ENCODE results near the gene WDR88. TPM values are rescaled to one million over a fixed set of nuclear protein-coding genes. Genes with fewer than 3 reads are reported as not detected.

The WDR88 gene
- total RNA-seq, 2 donors from 2014 or later = 0.58 TPM; not detected in 1

DNA sequence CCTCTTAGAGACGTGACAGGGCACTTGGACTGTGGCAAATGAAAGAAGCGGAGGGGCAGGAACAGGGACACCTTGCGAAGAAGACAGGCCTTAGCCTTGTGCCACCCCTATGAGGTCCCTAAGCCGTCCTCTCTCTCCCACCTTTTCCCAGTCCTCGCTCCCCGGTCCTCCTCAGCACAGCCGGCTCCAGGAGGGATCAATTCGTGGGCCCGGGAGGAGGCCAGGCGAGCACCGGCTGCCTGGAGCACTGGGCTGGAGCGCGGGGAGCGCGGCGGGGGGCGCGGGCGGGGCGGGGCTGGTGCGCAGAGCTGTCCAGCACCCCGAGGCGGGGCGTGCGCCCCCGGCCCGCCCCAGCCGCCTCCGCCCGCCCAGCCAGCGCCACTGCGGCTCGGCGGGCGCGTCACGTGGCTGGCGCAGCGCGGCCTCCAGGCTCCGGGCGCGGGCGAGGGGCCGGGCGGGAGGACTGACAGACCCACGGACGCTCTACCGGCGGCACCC, 62.0 kb downstream of the WDR88 start, which contains the start of gene LRP3:
TSS of gene LRP3 (plus strand) at position 466 of the 498 bp plus-strand sequence. CDS start 456 bp downstream, outside the sequence.
- Mint-ChIP-seq H3K36me3 (ENCODE audit: low read depth) (peaks cover 4% of the 10 kb centered on the region), H3K4me3 (peak within 1 kb of the TSS; percentile 35), H3K4me1 (no peaks in the 10 kb centered on the region), H3K27me3 (peaks cover 26% of the 10 kb centered on the region), H3K27ac (no peak within 1 kb of the TSS), H3K9me3 (no peaks in the 10 kb centered on the region)
- no peak for ATAC-seq (replicated peaks)

DNA sequence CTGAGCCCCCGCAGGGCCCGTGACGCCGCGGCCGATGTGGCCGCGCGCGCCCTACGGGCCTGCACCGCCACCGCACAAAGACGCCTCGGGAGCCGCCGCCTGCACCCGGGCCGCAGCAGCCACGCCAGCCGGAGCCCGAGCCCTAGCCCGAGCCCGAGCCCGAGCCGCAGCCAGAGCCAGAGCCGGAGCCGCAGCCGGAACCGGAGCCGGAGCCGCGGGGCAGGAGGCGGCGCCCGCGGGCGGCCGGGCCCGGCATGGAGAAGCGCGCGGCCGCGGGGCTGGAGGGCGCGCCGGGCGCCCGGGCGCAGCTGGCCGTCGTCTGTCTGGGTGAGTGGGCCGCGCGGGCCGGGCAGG, 62.6 kb downstream of the WDR88 start:
- H3K27ac Mint-ChIP-seq = no peak overlapping the region
- H3K36me3 Mint-ChIP-seq (ENCODE audit: low read depth) = peaks cover 4% of the 10 kb centered on the region
- H3K27me3 Mint-ChIP-seq = peaks cover 26% of the 10 kb centered on the region
- H3K9me3 Mint-ChIP-seq = no peaks in the 10 kb centered on the region
- no peaks in the 10 kb centered on the region for H3K4me1 Mint-ChIP-seq
- no peak overlapping the region for H3K4me3 Mint-ChIP-seq
- ATAC-seq (replicated peaks) = no peak

DNA sequence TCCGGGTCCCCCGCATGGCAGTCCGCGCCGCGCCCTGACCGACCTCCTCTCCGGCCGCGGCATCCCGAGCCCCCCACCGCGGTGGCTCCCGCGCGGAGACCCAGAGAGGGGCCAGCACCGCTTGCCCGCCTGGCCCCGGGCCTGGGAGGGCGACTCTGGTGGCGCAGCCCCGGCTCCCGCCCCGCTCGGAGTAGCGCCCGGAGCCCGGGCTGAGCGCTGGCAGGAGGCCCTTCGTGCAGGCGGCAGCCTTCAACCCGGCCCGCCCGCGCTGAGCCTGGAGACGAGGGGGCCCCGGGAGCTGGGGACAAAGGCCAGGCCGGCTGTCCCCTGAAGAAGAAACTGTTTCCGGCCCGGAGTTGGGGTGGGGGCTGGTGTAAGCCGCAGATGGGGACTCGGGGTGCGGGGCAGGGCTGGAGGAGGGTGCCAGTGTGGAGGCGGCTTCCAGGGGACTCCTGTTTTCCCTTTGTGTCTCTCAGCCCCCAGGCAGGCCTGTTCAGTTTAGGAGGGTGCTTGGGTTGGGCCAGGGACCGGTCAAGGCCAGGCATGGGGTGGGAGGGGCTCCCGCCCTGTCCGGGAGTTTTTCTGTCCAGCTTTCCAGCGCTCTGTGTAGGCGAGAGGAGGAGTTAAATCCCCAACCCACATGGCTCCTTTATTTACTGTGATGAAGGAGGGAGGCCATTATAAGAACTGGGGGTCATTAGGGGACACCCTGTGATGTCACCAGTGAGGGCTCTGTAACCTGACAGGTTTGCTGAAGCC, 63.2 kb downstream of the WDR88 start:
- Mint-ChIP-seq H3K36me3 (ENCODE audit: low read depth) (peaks cover 4% of the 10 kb centered on the region), H3K27ac (no peak overlapping the region), H3K4me3 (no peak overlapping the region), H3K27me3 (peaks cover 26% of the 10 kb centered on the region), H3K9me3 (no peaks in the 10 kb centered on the region), H3K4me1 (no peaks in the 10 kb centered on the region)
- no peak for ATAC-seq (replicated peaks)

DNA sequence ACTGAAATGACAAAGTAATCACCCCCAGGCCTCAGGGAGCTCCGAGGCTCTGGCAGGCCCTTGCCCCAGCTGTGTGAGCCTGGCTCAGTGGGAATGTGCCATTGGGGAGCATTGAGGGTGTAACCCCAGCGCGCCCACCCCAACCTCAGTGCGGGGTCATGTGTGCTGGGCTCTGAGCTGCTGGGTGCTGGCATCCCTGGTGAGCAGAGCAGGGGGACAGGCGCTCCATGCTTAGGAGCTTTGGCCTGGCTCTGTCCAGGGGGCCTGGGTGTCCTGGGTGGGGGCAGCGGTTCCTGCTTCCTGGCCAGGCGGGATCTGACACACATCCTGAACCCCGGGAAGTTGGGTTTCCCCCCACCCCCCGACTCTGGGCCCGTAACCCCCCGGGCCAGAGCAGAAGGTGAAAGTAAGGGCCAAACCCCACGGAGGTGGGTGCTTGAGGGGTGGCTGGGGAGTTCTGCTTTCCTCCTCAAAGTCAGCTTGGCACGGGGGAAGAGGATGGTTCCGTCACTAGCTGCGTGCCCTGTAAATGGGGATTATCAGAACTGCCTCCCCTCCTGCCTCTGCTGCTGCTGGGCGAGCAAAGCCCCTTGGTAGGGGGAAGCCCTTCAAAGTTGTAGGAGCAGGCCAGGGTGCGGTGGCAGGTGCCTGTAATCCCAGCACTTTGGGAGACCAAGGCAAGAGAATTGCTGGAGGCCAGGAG, 63.9 kb downstream of the WDR88 start:
- ATAC-seq (replicated peaks) = no peak

DNA sequence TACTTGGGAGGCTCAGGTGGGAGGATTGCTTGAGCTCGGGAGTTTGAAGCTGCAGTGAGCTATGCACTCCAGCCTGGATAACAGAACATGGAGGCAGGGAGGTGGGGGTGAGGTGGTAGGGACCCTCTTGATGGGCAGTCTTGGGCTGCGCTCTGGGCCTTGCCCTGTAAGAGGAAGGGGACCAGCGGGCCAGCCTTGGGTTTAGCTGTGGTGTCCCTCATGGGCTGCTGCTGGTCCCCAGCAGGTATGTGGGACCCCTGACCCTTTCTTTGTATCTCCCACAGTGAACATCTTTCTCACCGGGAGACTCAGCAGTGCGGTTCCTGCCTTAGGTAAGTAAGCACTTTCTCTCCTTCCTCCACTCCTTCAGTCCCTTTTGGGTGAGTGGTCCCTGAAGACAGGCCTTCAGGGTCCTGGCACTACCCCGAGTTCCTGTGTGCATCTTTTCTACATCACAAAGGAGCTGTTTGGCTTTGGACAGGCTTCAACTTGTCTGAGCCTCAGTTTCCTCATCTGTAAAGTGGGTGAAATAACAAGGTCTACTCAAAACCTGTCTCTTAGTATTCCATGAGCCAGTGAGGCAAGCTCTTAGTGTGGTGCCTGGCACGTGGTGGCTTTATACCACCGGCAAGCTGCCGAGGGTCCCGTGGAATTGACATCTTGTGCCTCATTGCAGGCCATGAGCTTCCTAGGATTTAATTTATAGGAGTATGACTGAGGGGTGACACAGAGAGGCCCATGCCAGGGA, 64.7 kb downstream of the WDR88 start:
- Mint-ChIP-seq H3K27ac (no peak overlapping the region), H3K9me3 (no peaks in the 10 kb centered on the region), H3K4me1 (no peaks in the 10 kb centered on the region), H3K27me3 (peaks cover 19% of the 10 kb centered on the region), H3K4me3 (no peak overlapping the region), H3K36me3 (ENCODE audit: low read depth) (peaks cover 4% of the 10 kb centered on the region)
- no peak for ATAC-seq (replicated peaks)

More for the DNA sequence above, 63.9 kb downstream of the WDR88 start:
- Mint-ChIP-seq H3K4me3 (no peak overlapping the region), H3K9me3 (no peaks in the 10 kb centered on the region), H3K4me1 (no peaks in the 10 kb centered on the region), H3K27ac (no peak overlapping the region), H3K27me3 (peaks cover 22% of the 10 kb centered on the region), H3K36me3 (ENCODE audit: low read depth) (peaks cover 4% of the 10 kb centered on the region)

DNA sequence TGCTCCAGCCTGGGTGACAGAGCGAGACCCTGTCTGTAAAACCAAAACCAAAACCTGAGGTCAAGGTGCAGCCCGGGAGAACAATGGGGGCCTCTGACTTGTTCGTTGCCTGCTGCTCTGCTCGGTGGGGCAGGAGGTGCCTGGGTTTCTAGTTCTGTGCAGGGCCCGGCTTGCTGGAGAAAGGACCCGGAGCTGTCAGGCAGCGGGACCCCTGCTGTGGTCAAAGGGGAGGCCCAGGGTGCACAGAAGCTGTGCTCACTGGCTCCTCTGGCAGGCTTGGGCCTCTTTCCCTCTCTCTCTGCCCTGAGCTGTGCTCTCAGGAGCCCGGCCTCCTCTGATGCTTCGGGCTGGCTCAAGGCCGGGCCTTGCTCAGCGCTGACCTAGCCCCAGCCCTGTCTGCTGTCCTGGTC, 65.7 kb downstream of the WDR88 start:
- Mint-ChIP-seq H3K36me3 (ENCODE audit: low read depth) (peaks cover 4% of the 10 kb centered on the region), H3K27ac (no peak overlapping the region), H3K4me1 (no peaks in the 10 kb centered on the region), H3K4me3 (no peak overlapping the region), H3K27me3 (peaks cover 10% of the 10 kb centered on the region), H3K9me3 (no peaks in the 10 kb centered on the region)
- no peak for ATAC-seq (replicated peaks)

DNA sequence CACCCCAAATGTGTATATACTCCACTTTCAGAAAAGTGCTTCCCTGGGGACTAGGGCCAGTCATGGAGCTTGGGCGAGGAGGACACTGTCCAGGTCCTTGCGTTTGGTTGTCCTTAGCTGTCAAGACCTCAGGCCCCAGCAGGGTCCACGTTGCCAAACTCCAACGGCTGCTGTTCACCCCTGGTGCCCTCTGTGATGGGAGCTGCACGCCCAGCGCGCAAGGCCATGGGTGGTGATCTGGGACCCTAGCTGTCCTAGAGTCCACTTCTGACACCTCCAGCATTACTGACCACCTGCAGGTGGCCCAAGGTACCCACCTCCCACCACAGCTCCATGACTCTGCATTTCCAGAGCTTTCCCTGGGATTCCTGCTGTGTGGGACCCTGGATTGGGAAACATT, 66.3 kb downstream of the WDR88 start:
- peaks cover 4% of the 10 kb centered on the region for H3K36me3 Mint-ChIP-seq (ENCODE audit: low read depth)
- H3K27ac Mint-ChIP-seq = no peak overlapping the region
- no peaks in the 10 kb centered on the region for H3K9me3 Mint-ChIP-seq
- H3K4me1 Mint-ChIP-seq = no peaks in the 10 kb centered on the region
- peaks cover 5% of the 10 kb centered on the region for H3K27me3 Mint-ChIP-seq
- no peak overlapping the region for H3K4me3 Mint-ChIP-seq
- ATAC-seq (replicated peaks) = no peak

DNA sequence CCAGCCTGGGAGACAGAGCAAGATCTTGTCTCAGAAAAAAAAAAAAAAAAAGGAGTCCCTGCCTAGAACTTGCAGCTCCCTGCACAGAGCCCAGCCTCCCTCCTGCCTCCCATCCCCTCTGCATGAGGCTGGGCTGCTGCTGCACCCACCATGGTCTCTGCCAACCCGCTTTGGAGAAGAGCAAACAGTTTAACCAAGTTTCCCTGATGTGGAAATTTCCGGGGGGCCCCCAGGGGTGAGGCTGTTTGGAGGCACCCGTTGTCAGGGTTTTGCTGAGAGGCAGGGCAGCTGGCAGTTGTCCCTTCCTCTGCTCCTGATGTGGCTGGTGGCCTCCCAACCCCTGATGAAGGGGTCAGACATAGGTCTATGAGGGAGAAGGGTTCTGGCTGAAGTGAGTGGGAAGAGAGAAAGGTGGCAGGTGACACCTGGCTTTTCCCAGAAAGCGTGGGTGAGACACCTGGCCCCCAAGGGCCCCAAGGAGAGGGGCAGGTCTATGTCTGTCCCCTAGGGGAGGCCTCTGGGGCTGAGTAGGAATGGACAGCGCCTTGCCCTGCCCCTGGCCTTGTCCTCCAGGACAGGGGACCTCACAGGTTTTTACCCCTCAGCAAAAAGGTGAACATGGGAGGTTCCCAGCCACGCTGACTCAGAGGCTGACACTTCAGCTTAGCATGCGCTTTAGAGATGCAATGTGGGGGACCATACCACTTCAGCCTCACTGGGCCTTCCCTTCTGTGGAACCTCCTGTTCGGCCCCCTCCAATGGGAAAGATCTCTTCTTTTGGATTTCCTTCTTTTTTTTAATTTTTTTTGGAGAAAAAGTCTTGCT, 67.7 kb downstream of the WDR88 start:
- H3K36me3 Mint-ChIP-seq (ENCODE audit: low read depth) = no peaks in the 10 kb centered on the region
- no peaks in the 10 kb centered on the region for H3K27me3 Mint-ChIP-seq
- no peaks in the 10 kb centered on the region for H3K9me3 Mint-ChIP-seq
- ATAC-seq (replicated peaks) = no peak
- H3K4me1 Mint-ChIP-seq = no peaks in the 10 kb centered on the region
- no peak overlapping the region for H3K27ac Mint-ChIP-seq
- no peak overlapping the region for H3K4me3 Mint-ChIP-seq

DNA sequence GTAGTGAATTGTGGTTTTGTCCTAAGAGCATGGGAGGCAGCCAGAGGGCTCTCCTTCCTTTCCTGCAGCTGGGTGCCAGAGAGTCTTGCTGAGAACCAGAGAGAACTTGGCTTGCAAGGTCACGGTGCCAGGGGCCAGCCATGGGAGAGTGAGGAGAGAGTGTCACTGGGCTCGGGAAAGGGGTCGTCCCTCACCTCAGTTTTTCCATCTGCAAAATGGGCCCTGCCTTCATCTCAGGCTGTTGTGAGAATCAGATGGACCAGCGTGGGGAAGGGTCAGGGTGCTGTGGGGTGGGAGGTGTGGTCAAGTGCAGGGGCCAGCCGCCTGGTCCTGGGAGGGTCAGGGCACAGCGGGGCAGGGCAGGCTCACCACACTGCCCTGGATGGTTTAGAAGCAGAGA, 69.6 kb downstream of the WDR88 start:
- Mint-ChIP-seq H3K36me3 (ENCODE audit: low read depth) (no peaks in the 10 kb centered on the region), H3K27me3 (no peaks in the 10 kb centered on the region), H3K27ac (no peak overlapping the region), H3K4me1 (no peaks in the 10 kb centered on the region), H3K9me3 (no peaks in the 10 kb centered on the region), H3K4me3 (no peak overlapping the region)
- no peak for ATAC-seq (replicated peaks)

DNA sequence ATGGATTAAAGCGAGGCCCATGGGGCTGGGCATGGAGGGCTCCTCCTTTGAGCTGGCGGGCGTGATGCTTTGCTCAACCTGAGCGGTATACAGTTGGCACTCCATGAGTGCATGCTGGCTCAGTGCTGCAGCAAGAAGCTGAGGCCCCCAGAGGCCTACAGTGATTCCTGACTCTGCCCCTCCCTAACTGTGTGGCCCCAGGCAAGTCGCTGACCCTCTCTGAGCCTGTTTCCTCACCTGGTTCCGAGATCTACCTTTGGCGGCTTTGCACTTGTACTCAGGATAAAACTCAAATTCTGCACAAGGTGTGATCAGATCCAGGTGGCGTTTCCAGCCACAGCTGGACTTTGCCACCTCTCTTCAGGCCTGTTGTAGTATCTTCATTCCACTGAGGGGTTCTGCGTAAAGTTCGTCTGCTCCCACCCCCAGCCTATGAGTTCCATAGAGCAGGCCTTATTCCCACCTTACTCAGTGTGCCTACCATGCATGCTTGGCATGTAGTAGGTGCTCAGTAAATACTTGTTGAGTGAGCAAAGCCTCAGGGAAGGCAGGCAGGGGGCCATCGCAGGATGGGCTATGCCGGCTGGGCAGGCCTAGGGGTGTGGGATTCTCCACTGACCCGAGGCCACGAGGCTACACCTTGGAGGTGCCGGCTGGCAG, 70.1 kb downstream of the WDR88 start:
- Mint-ChIP-seq H3K36me3 (ENCODE audit: low read depth) (no peaks in the 10 kb centered on the region), H3K9me3 (no peaks in the 10 kb centered on the region), H3K27ac (no peak overlapping the region), H3K4me3 (no peak overlapping the region), H3K4me1 (no peaks in the 10 kb centered on the region), H3K27me3 (no peaks in the 10 kb centered on the region)
- no peak for ATAC-seq (replicated peaks)

DNA sequence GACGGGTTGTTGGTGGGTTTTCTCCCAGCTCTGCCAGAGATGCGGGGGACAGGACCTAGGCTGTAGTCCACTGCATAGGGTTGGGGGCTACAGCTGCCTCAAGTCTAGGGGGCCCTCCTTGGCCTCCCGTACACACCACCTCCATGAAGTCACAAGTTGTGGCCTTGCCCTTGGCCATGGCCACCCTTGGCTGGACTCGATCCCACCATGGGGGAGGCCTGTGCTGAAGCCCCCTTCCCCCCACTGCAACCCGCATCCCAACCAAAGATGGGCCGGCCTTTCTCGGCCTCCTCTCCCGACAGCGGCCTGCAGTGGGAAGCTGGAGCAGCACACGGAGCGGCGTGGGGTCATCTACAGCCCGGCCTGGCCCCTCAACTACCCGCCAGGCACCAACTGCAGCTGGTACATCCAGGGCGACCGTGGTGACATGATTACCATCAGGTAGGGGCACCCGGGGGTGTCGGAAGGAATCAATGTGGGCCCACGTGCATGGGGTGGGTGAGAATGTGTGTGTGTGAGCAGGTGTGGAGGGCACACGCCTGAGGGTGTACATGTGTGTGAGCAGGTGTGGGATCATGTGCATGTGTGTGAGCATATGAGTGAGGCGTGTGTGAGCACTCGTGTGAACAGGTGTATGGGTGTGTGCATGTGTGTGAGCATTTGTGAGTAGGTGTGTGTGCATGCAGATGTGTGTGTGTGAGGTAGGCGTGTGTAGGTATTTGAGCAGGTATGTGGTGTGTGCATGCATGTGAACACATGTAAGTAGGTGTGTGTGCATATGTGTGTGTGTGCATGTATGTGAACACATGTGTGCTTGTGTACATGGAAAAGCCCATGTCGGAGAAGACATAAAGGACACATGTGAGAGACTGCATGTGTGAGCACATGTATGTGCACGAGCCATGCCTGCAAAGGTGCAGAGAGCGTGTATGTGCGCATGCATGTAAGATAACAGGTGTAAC, 70.9 kb downstream of the WDR88 start:
- Mint-ChIP-seq H3K9me3 (no peaks in the 10 kb centered on the region), H3K4me1 (no peaks in the 10 kb centered on the region), H3K27me3 (no peaks in the 10 kb centered on the region), H3K4me3 (no peak overlapping the region), H3K36me3 (ENCODE audit: low read depth) (no peaks in the 10 kb centered on the region), H3K27ac (no peak overlapping the region)
- no peak for ATAC-seq (replicated peaks)

DNA sequence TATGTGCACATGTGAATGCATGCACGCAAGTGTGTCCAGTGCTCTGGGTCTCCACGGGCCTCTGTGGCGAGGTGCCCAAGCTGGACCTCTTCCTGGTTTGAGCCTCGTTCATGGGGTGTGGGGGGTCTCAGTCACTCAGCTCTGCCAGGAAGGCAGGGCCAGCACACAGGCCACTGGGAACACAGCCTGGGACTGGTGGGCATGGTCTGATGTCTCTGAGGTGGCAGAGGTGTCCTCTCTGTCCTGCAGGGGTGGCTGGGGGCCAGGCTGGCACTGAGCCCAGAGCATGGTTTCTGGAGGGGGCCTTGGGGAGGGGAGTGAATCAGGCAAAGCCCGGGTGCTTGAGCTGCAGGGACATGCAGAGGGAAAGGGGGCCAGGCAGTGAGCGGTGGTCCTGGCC, 71.6 kb downstream of the WDR88 start:
- Mint-ChIP-seq H3K9me3 (no peaks in the 10 kb centered on the region), H3K27me3 (no peaks in the 10 kb centered on the region), H3K36me3 (ENCODE audit: low read depth) (no peaks in the 10 kb centered on the region), H3K4me3 (no peak overlapping the region), H3K4me1 (no peaks in the 10 kb centered on the region), H3K27ac (no peak overlapping the region)
- ATAC-seq (replicated peaks) = no peak
